Measurements from ENCODE around the gene EVPL. TPM values are rescaled to one million over a fixed set of nuclear protein-coding genes. Genes with fewer than 3 reads are reported as not detected.

Gene EVPL
- total and polyA plus RNA-seq, 2 of the 13 experiments (the other 11 are each of a cell fraction or from before 2014, with no cell fraction given) = 2.1 to 8.2 TPM

DNA sequence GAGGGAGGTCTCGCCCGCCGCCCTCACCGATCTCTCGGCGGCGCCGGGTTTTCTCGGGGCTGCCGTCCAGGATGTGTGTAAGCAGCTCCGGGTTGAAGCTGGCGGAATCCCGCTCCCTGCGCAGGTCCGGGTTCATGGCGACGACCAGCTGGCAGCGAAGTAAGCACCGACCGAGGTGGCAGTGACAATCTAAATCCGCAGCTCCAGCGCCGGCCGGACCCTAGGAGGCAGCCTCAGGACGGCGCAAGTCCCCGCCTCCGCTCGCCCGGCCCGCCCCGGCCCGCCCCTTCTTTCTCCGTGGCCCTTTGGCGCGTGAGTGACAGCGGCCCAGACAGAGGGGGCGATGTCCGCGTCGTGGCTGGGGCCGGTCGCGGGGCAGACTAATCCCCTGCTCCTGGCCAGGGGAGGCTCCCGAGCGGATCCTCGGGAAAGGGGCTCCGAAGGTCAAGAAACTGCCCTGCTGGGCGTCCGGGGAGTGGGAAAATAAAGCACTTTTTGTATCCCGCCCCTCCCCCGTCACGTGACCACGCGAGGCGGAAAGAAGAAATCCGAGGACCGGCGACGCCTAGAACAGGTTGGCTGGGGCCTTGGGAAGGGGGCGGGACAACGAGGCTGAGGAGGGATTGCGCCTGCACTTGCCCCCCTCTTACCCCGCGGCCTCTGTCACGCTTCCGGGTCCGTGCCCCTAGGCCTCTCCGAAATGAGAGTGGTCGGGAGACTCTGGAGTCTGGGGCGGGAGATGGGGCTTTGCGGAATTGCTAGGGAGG, 48.0 kb downstream of the EVPL start, which contains the start of the genes ACOX1 and TEN1 (continued):
- TF ChIP-seq, protein P1, sequence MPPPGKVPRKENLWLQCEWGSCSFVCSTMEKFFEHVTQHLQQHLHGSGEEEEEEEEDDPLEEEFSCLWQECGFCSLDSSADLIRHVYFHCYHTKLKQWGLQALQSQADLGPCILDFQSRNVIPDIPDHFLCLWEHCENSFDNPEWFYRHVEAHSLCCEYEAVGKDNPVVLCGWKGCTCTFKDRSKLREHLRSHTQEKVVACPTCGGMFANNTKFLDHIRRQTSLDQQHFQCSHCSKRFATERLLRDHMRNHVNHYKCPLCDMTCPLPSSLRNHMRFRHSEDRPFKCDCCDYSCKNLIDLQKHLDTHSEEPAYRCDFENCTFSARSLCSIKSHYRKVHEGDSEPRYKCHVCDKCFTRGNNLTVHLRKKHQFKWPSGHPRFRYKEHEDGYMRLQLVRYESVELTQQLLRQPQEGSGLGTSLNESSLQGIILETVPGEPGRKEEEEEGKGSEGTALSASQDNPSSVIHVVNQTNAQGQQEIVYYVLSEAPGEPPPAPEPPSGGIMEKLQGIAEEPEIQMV (CRISPR knock-in tag; IDR thresholded peaks at IDR 0.05; ENCODE audit: low read depth) = peak; percentile 34; the same call in 1 of the 2 replicates
- TF ChIP-seq NBN (conservative IDR thresholded peaks at IDR 0.05) (no peak), RORA (CRISPR knock-in tag; IDR thresholded peaks at IDR 0.05) (no peak), NFKBIZ (CRISPR knock-in tag; IDR thresholded peaks at IDR 0.05) (peak; percentile 31; the same call in 1 of the 2 replicates), EHMT2 (IDR thresholded peaks at IDR 0.05; ENCODE audit: borderline replicate concordance, low read depth, low read length) (no peak), FOXA3 (CRISPR knock-in tag; IDR thresholded peaks at IDR 0.05) (peak; percentile 36), ZNF256 (CRISPR knock-in tag; conservative IDR thresholded peaks at IDR 0.05) (no peak; the same call in 1 of the 2 replicates), ZNF382 (CRISPR knock-in tag; IDR thresholded peaks at IDR 0.05; ENCODE audit: borderline replicate concordance) (no peak), ZFP82 (CRISPR knock-in tag; IDR thresholded peaks at IDR 0.05; ENCODE audit: borderline replicate concordance) (peak; percentile 98), GATAD1 (CRISPR knock-in tag; IDR thresholded peaks at IDR 0.05) (peak; percentile 85), ZNF589 (CRISPR knock-in tag; conservative IDR thresholded peaks at IDR 0.05) (peak; percentile 94), SPEN (CRISPR knock-in tag; IDR thresholded peaks at IDR 0.05; ENCODE audit: low read depth) (peak; percentile 89), PPARG (CRISPR knock-in tag; conservative IDR thresholded peaks at IDR 0.05) (peak; percentile 84), ATAD3A (CRISPR knock-in tag; IDR thresholded peaks at IDR 0.05) (no peak), ZSCAN30 (CRISPR knock-in tag; IDR thresholded peaks at IDR 0.05) (peak; percentile 63; the same call in 1 of the 2 replicates), ZFX (CRISPR knock-in tag; IDR thresholded peaks at IDR 0.05; ENCODE audit: low read depth) (peak; percentile 95)
- TF ChIP-seq, protein P2, sequence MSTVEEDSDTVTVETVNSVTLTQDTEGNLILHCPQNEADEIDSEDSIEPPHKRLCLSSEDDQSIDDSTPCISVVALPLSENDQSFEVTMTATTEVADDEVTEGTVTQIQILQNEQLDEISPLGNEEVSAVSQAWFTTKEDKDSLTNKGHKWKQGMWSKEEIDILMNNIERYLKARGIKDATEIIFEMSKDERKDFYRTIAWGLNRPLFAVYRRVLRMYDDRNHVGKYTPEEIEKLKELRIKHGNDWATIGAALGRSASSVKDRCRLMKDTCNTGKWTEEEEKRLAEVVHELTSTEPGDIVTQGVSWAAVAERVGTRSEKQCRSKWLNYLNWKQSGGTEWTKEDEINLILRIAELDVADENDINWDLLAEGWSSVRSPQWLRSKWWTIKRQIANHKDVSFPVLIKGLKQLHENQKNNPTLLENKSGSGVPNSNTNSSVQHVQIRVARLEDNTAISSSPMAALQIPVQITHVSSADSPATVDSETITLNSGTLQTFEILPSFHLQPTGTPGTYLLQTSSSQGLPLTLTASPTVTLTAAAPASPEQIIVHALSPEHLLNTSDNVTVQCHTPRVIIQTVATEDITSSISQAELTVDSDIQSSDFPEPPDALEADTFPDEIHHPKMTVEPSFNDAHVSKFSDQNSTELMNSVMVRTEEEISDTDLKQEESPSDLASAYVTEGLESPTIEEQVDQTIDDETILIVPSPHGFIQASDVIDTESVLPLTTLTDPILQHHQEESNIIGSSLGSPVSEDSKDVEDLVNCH (CRISPR knock-in tag; IDR thresholded peaks at IDR 0.05) = 0 out of 2 replicates have a peak, but pooled peaks have one; percentile 14
- TF ChIP-seq, protein P3, sequence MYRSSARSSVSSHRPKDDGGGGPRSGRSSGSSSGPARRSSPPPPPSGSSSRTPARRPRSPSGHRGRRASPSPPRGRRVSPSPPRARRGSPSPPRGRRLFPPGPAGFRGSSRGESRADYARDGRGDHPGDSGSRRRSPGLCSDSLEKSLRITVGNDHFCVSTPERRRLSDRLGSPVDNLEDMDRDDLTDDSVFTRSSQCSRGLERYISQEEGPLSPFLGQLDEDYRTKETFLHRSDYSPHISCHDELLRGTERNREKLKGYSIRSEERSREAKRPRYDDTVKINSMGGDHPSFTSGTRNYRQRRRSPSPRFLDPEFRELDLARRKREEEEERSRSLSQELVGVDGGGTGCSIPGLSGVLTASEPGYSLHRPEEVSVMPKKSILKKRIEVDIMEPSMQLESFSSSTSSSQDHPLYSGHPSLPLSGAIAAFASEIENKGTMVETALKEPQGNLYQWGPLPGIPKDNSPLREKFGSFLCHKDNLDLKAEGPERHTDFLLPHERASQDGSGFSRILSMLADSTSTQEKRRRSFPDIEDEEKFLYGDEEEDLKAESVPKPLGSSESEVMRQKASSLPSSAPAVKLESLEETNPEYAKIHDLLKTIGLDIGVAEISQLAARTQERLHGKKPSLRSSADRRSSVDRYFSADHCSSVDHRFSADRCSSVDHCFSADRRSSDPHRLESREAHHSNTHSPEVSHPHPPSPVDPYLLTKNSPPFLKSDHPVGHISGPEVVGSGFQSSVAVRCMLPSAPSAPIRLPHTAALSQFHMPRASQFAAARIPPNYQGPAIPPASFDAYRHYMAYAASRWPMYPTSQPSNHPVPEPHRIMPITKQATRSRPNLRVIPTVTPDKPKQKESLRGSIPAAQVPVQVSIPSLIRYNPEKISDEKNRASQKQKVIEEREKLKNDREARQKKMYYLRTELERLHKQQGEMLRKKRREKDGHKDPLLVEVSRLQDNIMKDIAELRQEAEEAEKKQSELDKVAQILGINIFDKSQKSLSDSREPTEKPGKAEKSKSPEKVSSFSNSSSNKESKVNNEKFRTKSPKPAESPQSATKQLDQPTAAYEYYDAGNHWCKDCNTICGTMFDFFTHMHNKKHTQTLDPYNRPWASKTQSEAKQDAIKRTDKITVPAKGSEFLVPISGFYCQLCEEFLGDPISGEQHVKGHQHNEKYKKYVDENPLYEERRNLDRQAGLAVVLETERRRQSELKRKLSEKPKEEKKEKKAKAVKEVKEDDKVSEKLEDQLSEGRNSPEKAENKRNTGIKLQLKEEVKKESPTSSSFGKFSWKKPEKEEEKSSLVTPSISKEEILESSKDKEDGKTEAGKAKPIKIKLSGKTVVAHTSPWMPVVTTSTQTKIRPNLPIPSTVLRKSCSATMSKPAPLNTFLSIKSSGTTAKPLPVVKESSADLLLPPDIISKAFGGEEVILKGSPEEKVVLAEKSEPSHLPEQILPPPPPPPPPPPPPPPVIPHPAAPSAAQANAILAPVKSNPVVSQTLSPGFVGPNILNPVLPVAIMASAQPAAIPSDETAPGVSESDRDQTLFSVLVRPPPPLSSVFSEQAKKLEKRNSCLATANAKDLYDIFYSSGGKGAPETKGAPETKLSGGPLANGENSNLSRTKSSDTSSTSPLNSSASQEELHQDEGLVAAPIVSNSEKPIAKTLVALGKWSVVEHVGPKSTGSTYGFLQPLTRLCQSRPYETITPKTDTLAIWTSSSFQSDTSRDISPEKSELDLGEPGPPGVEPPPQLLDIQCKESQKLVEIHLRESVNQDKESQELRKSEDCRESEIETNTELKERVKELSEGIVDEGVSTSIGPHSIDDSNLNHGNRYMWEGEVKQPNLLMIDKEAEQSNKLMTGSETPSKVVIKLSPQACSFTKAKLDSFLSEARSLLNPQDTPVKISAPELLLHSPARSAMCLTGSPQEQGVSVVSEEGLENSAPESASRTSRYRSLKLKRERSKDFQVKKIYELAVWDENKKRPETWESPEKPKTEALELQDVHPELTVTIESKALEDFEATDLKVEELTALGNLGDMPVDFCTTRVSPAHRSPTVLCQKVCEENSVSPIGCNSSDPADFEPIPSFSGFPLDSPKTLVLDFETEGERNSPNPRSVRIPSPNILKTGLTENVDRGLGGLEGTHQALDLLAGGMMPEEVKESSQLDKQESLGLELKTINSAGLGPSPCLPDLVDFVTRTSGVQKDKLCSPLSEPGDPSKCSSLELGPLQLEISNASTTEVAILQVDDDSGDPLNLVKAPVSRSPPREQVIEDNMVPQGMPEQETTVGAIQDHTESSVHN (CRISPR knock-in tag; IDR thresholded peaks at IDR 0.05) = 0 out of 2 replicates have a peak, but pooled peaks have one; percentile 73

Measured in HepG2 (cell line).